Hematopoietic multipotent progenitor cell treated with erythropoietin and hydrocortisone succinate and interleukin-3 and kit ligand, for 8 days (in vitro differentiated cells): ENCODE measurements around the gene MFSD12.

Source experiments
- DNase-seq: peaks from one replicate; pipeline ENCODE4 v3.0.0-alpha.2; 2015

Gene MFSD12

DNA sequence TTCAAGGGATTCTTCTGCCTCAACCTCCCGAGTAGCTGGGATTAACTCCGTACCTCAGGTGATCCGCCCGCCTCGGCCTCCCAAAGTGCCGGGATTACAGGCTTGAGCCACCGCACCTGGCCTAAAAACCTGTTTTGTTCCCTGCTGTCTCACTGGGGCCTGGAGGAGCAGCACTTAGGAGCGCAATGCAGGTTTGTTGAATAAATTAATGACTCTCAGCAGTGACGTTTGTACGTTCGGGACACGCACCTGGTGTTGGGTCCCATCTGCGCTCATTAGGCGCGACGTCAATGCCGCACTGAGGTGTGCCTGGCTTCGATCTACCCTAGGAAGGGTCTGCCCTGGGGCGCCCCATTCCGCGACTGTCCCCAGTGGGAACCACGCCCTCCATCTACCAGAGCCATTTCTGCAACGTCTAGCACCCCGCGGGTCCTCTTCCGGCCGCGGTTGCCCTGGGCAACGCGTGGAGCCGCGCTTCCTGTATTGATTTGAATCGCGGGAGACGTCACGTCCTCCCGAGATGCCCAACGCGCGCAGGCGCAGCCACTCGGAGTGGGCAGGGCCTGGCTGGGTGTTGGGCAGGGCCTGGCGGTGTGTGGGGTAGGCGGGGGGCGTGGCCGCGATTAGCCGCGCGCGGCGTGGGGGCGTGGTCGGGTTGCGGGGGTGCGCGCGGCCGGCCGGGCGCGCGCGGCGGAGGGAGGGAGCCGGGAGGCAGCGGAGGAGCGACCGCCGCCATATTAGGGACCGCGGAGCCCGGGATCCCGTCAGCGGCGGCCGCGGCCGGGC lies 51.6 kb downstream of the MFSD12 start, which contains the start of gene FZR1:
FZR1 (plus strand) TSS at position 714 of the 786 bp plus-strand sequence. CDS start 16,679 bp downstream, outside the sequence.
- peak; percentile 99 for DNase-seq

DNA sequence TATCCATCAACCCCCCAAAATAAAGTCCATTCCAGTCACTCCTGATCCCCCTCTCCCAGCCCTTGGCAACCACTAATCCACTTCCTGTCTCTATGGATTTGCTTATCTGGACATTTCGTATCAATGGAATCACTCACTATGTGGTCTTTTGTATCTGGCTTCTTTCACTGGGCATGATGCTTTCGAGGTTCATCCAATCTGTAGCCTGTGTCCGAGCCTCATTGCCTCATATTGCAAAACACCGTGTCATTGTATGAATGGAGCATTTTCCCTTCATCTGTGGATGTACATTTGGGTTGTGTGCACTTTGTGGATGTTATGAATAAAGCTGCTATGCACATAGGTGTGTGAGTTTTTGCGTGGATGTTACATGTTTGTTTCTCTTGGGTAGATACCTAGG lies 52.7 kb downstream of the MFSD12 start:
- DNase-seq: no peak

DNA sequence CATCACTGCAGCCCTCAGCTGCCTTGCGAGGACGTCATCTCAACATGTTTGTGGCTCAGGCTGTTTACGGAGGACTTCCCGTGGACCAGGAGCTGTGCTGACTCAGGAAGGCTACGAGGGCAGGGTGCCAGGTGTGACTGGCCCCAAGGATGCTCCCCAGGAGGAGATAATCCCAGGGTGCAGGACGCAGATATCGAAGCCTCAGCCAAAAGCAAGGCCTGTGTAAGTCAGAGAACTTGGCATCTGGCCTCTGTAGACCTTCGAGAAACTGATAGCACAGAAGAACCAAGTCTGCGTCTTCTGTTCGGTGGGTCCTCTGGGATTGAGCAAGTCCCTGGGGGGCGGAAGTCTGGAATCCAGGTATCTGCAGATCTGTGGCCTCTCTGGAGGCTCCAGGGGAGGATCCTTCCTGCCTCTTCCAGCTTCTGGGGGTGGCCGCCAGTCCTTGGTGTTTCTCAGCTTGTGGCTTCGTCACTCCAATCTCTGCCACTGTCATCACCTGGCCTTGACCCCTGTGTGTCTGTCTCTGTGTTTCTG lies 54.3 kb downstream of the MFSD12 start:
- peak; percentile 82 for DNase-seq

- DNase-seq: no peak
These were observed 55.6 kb downstream of the MFSD12 start for GRCh38 chr19:3501780-3502179.

DNA sequence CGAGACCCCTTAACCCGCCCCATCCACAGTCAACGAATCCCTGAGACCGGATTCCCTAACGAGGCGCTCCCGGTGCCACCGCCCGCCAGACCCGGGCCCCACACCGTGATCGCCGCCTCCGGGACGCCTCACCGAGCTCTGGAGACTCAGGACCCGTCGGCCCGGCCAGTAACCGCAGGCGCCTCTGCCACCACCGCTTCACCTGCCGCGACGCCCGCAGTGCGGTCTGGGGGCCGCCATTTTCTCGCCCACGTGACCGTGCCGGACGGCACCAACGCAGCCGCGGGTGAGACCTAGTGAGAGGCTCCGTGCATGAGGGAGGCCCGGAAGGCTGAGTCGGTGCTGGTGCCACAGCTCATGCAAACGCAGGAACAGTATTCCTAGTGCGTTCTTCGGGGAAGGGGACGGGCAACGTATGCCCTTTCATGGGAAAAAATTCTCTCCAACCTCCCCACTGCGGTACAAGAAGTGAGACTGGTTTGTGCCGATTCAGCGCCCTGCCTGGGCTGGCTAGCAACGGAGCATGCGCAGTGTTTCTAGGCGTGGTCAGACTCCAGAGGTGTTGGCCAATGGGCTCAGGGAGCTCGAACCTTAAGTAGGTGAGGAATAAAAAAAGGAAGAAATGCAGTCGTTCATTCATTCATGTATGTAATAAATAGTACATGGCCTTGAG lies 56.8 kb downstream of the MFSD12 start, which contains the start of gene DOHH:
DOHH (minus strand) TSS at position 246 of the 673 bp plus-strand sequence. CDS start 3,860 bp downstream, outside the sequence.
- peak; percentile 99 for DNase-seq

- DNase-seq: no peak
These were observed 57.5 kb downstream of the MFSD12 start for GRCh38 chr19:3499738-3500428.

DNA sequence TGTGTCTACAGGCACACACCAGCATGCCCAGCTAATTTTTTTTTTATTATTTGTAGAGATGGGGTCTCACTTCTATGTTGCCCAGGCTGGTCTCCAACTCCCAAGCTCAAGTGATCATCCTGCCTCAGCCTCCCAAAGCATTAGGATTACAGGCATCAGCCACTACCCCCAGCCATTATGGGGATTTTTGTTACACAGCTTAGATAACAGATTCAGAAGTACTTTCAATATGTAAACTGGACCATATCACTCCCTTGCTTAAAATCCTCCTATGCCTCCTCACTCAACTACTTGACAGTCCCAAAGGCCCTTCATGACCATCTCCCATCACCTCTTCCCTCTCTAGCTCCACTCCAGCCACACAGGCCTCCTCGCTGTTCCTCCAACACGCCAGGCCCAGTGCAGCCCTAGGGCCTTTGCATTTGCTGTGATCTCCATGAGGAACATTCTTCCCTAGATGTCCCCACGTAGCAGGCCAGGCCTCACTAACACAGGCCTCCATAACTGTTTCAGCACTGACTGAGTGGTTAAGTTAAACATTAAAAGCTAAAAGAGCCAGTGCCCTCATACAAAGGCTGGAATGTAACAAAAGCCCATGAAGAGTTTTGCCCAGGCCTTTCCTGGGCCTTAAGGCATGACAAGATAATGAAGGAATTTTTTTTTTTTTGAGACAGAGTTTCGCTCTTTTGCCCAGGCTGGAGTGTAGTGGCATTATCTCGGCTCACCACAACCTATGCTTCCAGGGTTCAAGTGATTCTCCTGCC lies 59.4 kb downstream of the MFSD12 start:
- no peak for DNase-seq

DNA sequence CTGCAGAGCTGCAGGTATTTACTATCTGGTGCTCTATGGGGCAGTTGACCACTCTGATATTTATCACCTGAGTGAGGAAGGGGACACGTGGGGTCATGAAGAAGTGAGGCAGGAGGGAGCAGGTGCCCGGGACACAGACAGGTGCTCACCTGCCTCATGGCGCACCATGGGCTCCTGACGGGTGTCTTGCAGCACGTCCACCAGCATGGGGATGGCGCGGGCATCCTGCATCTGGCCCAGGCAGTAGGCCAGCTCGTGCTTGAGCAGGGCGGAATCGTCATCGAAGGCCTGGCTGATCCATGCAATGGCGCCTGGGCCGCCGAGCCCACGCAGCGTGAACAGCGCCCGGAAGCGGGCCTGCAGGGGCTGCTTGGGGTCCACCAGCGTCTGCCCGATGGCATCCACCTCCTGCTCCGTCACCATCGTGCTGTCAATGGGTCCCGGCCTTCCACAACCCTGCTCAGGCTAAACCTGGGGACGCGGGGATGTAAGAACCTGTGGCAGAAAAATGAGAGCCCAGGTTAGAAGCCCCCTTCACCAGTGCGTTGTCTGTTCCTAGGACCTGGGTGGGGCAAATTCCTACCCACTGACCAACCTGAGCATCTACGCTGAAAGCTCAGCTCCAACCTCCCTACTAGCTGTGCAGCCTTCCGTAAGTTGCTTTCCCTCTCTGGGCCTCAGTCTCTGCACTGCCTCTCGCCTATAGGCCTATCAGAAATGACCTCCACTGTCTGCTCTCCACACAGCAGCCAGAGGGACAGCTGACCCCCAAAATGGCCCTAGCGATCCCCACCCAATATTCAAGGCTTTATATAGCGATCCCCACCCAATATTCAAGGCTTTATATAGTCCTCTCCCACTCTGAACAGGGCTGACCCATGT lies 60.8 kb downstream of the MFSD12 start:
- no peak for DNase-seq

- no peak for DNase-seq
These were observed 62.8 kb downstream of the MFSD12 start for GRCh38 chr19:3494559-3494958.
